Liver (tissue), 9 donors: ENCODE data around the gene ZBED3. TPM values are rescaled to one million over a fixed set of nuclear protein-coding genes. Genes with fewer than 3 reads are reported as not detected.

Source experiments
- DNase-seq: peaks from one replicate; pipeline ENCODE4 v3.0.0-alpha.2; 2017; ENCODE audit warnings: low spot score
- H3K27ac ChIP-seq, 2 donors: one replicate each; pipeline ENCODE4 v1.7.0; 2013; ENCODE audit warnings: inconsistent platforms in 2 of 2, low read length in 2 of 2, control low read depth in 1 of 2, low read depth in 1 of 2, mild to moderate bottlenecking in 1 of 2
- H3K27me3 ChIP-seq, 4 donors: one replicate each; pipeline versions ENCODE4 v1.6.1 to v1.7.0; 2013; ENCODE audit warnings: low read length in 3 of 4, inconsistent platforms in 1 of 4, mild to moderate bottlenecking in 1 of 4, moderate library complexity in 1 of 4; ENCODE audit not compliant: control insufficient read depth in 4 of 4, insufficient read depth in 4 of 4
- H3K36me3 ChIP-seq, 4 donors: one replicate each; pipeline versions ENCODE4 v1.6.1 to v1.7.0; 2013; ENCODE audit warnings: low read length in 3 of 4, mild to moderate bottlenecking in 3 of 4, low read depth in 1 of 4, moderate library complexity in 1 of 4; ENCODE audit not compliant: control insufficient read depth in 4 of 4, insufficient read depth in 3 of 4
- H3K4me1 ChIP-seq, 4 donors: one replicate each; pipeline versions ENCODE4 v1.6.1 to v1.7.0; 2013; ENCODE audit warnings: low read length in 3 of 4, mild to moderate bottlenecking in 3 of 4, moderate library complexity in 1 of 4; ENCODE audit not compliant: control insufficient read depth in 4 of 4, insufficient read depth in 4 of 4
- H3K4me3 ChIP-seq, 3 donors: one replicate each; pipeline versions ENCODE4 v1.6.1 to v1.7.0; 2013; ENCODE audit warnings: low read length in 3 of 3, control low read depth in 1 of 3, low read depth in 1 of 3, mild to moderate bottlenecking in 1 of 3
- H3K9ac ChIP-seq, 2 donors: one replicate each; pipeline ENCODE4 v1.7.0; 2013; ENCODE audit warnings: low read length in 2 of 2, mild to moderate bottlenecking in 2 of 2, moderate library complexity in 2 of 2, control low read depth in 1 of 2, low read depth in 1 of 2
- H3K9me3 ChIP-seq, 4 donors: one replicate each; pipeline versions ENCODE4 v1.6.1 to v1.7.0; 2013; ENCODE audit warnings: low read length in 3 of 4; ENCODE audit not compliant: control insufficient read depth in 4 of 4
- CTCF ChIP-seq: fragments of 150-350 bp; IDR thresholded peaks from 2 replicates; pipeline ENCODE4 v1.5.1; 2017; ENCODE audit warnings: improper control_type of control experiment, low read depth, low read length; ENCODE audit not compliant: missing input control
- EGR1 ChIP-seq, 2 donors: IDR thresholded peaks; 2 replicates each; pipeline ENCODE4 v1.6.1; 2016 to 2018; ENCODE audit warnings: antibody characterized with exemption in 2 of 2, low read depth in 2 of 2
- FOXA1 ChIP-seq: IDR thresholded peaks from 2 replicates; pipeline ENCODE4 v1.6.1; 2016; ENCODE audit warnings: antibody characterized with exemption
- FOXA2 ChIP-seq: IDR thresholded peaks from 2 replicates; pipeline ENCODE4 v1.6.1; 2016; ENCODE audit warnings: antibody characterized with exemption
- GABPA ChIP-seq, 2 donors: IDR thresholded peaks in 1 of 2; conservative IDR thresholded peaks in 1 of 2; 2 replicates each; pipeline ENCODE4 v1.6.1; 2016; ENCODE audit warnings: antibody characterized with exemption in 2 of 2, mild to moderate bottlenecking in 1 of 2, moderate library complexity in 1 of 2
- HNF4A ChIP-seq, 2 donors: conservative IDR thresholded peaks; 2 replicates each; pipeline ENCODE4 v1.6.1; 2016; ENCODE audit warnings: antibody characterized with exemption in 2 of 2, mild to moderate bottlenecking in 2 of 2
- HNF4G ChIP-seq: IDR thresholded peaks from 2 replicates; pipeline ENCODE4 v1.6.1; 2016; ENCODE audit warnings: antibody characterized with exemption
- JUND ChIP-seq, 2 donors: IDR thresholded peaks; 2 replicates each; pipeline ENCODE4 v1.6.1; 2016; ENCODE audit warnings: antibody characterized with exemption in 2 of 2
- MAX ChIP-seq: IDR thresholded peaks from 2 replicates; pipeline ENCODE4 v1.6.1; 2016; ENCODE audit warnings: antibody characterized with exemption
- NR2F2 ChIP-seq: IDR thresholded peaks from 2 replicates; pipeline ENCODE4 v1.6.1; 2016; ENCODE audit warnings: antibody characterized with exemption
- RAD21 ChIP-seq, 2 donors: IDR thresholded peaks; 2 replicates each; pipeline ENCODE4 v1.6.1; 2016; ENCODE audit warnings: antibody characterized with exemption in 2 of 2, mild to moderate bottlenecking in 2 of 2
- RXRA ChIP-seq, 2 donors: IDR thresholded peaks; 2 replicates each; pipeline ENCODE4 v1.6.1; 2017 to 2018; ENCODE audit warnings: antibody characterized with exemption in 2 of 2, mild to moderate bottlenecking in 1 of 2
- SP1 ChIP-seq: IDR thresholded peaks from 2 replicates; pipeline ENCODE4 v1.6.1; 2018; ENCODE audit warnings: antibody characterized with exemption, mild to moderate bottlenecking
- TAF1 ChIP-seq: conservative IDR thresholded peaks from 2 replicates; pipeline ENCODE4 v1.6.1; 2016; ENCODE audit warnings: antibody characterized with exemption, mild to moderate bottlenecking
- YY1 ChIP-seq: IDR thresholded peaks from 2 replicates; pipeline ENCODE4 v1.6.1; 2016; ENCODE audit warnings: antibody characterized with exemption, mild to moderate bottlenecking
- ZBTB33 ChIP-seq: IDR thresholded peaks from 2 replicates; pipeline ENCODE4 v1.6.1; 2016; ENCODE audit warnings: antibody characterized with exemption
- WGBS: extraction: QIAGEN DNeasy Blood & Tissue Kit; methylation state at CpG from one replicate; pipeline ENCODE4 v1.1.7; 2013; 5-methylcytosine and 5-hydroxymethylcytosine counted together
- polyA plus RNA-seq, 2 donors: library from polyadenylated mRNA; stranded (reverse) in 1 of 2; unstranded in 1 of 2; fragments of 200-250 nt in 1 of 2; fragments of >200 nt in 1 of 2; fragmentation: Nextera tagmentation in 1 of 2; extraction: Ambion mirVana in 1 of 2; gene quantifications; one replicate each; pipeline versions ENCODE4 v1.2.1 to v1.2.3, GENCODE V29; 2013 to 2015
- total RNA-seq, 2 donors: library from RNA; depleted of rRNA; stranded (reverse); fragments of >200 nt; gene quantifications; one replicate each; pipeline ENCODE4 v1.2.3, GENCODE V29; 2014
- TF ChIP-seq, protein P1 (sequence below): IDR thresholded peaks from 2 replicates; pipeline ENCODE4 v1.6.1; 2016; ENCODE audit warnings: antibody characterized with exemption
- TF ChIP-seq, protein P2 (sequence below): IDR thresholded peaks from 2 replicates; pipeline ENCODE4 v1.6.1; 2016; ENCODE audit warnings: antibody characterized with exemption, mild to moderate bottlenecking
- donor health status: healthy.
- donor health status: healthy.
- donor health status: healthy.
- donor health status: healthy.
- donor health status: healthy.

Gene ZBED3
- total and polyA plus RNA-seq, 4 donors, result 2.1 to 5.2 (median 4.0) TPM

DNA sequence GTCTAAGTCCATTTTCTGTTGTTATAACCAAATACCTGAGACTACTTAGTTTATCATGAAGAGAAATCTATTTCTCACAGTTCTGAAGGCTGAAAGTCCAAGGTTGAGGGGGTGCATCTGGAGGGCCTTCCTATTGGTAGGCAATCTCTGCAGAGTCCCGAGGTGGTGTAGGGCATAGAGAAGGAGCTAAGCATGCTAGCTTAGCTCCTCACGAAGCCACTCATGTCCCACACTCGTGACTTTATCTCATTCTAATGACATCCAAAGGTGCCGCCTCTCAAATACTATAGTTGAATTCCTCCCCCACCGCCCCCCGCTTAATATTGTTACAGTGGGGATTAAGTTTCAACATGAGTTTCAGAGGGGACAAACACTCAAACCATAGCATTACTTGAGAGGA lies 36.0 kb upstream of the ZBED3 start:
- TF ChIP-seq, protein P1, sequence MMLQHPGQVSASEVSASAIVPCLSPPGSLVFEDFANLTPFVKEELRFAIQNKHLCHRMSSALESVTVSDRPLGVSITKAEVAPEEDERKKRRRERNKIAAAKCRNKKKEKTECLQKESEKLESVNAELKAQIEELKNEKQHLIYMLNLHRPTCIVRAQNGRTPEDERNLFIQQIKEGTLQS, result no peak

GRCh38 chr5:77120706-77121105 lies 33.6 kb upstream of the ZBED3 start:
- 94% methylated on average over 2 of the region's 2 CpGs for WGBS
- TF ChIP-seq FOXA1 (no peak), TAF1 (no peak), FOXA2 (no peak), JUND (IDR thresholded peaks at IDR 0.05) (no peak), HNF4A (conservative IDR thresholded peaks at IDR 0.05) (no peak)
- H3K27ac ChIP-seq, result no peak overlapping the region
- H3K9ac ChIP-seq, result no peak overlapping the region
- DNase-seq, result no peak
- H3K36me3 ChIP-seq, result no peaks in the 10 kb centered on the region
- no peaks in the 10 kb centered on the region for H3K27me3 ChIP-seq
- no peaks in the 10 kb centered on the region for H3K4me1 ChIP-seq
- H3K9me3 ChIP-seq, result no peaks in the 10 kb centered on the region
- H3K4me3 ChIP-seq, result no peak overlapping the region

More for the DNA sequence above, 36.0 kb upstream of the ZBED3 start:
- Histone ChIP-seq H3K4me3 (no peak overlapping the region), H3K36me3 (no peaks in the 10 kb centered on the region), H3K27ac (no peak overlapping the region), H3K9me3 (no peaks in the 10 kb centered on the region), H3K4me1 (no peaks in the 10 kb centered on the region), H3K9ac (no peak overlapping the region), H3K27me3 (no peaks in the 10 kb centered on the region)
- WGBS, result 95% methylated on average over 6 of the region's 6 CpGs
- no peak for DNase-seq

DNA sequence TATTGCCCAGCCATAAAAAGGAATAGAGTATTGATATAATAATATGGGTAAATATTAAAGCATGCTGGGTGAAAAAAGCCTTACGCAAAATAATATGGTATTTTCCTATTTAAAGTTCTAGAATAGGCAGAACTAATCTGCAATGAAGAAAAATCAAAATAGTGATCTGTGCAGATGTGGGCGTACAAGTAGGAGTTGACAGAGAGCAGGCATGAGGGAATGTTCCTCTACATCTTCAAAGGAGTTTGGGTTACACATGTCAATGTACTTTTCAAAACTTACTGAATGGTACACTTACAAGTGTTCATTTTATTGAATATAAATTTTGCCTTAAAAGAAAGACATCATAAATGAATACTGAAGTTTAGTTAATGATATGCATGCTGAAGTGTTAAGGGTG lies 33.0 kb upstream of the ZBED3 start:
- no peaks in the 10 kb centered on the region for H3K36me3 ChIP-seq
- no peaks in the 10 kb centered on the region for H3K9me3 ChIP-seq
- H3K27ac ChIP-seq, result no peak overlapping the region
- no peak overlapping the region for H3K9ac ChIP-seq
- DNase-seq, result no peak
- H3K4me1 ChIP-seq, result no peaks in the 10 kb centered on the region
- TF ChIP-seq MAX (no peak), HNF4A (conservative IDR thresholded peaks at IDR 0.05) (no peak), YY1 (no peak), SP1 (no peak), ZBTB33 (no peak), RXRA (IDR thresholded peaks at IDR 0.05) (no peak), CTCF (no peak), TAF1 (no peak), GABPA (IDR thresholded peaks at IDR 0.05 in 1 of 2, conservative IDR thresholded peaks at IDR 0.05 in 1 of 2) (no peak), FOXA1 (no peak), JUND (IDR thresholded peaks at IDR 0.05) (no peak), NR2F2 (no peak), FOXA2 (no peak), RAD21 (IDR thresholded peaks at IDR 0.05) (no peak), EGR1 (IDR thresholded peaks at IDR 0.05; ENCODE audit: low read depth in 2 of 2) (no peak), HNF4G (no peak)
- TF ChIP-seq, protein P2, sequence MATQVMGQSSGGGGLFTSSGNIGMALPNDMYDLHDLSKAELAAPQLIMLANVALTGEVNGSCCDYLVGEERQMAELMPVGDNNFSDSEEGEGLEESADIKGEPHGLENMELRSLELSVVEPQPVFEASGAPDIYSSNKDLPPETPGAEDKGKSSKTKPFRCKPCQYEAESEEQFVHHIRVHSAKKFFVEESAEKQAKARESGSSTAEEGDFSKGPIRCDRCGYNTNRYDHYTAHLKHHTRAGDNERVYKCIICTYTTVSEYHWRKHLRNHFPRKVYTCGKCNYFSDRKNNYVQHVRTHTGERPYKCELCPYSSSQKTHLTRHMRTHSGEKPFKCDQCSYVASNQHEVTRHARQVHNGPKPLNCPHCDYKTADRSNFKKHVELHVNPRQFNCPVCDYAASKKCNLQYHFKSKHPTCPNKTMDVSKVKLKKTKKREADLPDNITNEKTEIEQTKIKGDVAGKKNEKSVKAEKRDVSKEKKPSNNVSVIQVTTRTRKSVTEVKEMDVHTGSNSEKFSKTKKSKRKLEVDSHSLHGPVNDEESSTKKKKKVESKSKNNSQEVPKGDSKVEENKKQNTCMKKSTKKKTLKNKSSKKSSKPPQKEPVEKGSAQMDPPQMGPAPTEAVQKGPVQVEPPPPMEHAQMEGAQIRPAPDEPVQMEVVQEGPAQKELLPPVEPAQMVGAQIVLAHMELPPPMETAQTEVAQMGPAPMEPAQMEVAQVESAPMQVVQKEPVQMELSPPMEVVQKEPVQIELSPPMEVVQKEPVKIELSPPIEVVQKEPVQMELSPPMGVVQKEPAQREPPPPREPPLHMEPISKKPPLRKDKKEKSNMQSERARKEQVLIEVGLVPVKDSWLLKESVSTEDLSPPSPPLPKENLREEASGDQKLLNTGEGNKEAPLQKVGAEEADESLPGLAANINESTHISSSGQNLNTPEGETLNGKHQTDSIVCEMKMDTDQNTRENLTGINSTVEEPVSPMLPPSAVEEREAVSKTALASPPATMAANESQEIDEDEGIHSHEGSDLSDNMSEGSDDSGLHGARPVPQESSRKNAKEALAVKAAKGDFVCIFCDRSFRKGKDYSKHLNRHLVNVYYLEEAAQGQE, result no peak
- TF ChIP-seq, protein P1, result no peak
- H3K4me3 ChIP-seq, result no peak overlapping the region
- no peaks in the 10 kb centered on the region for H3K27me3 ChIP-seq
- 99% methylated on average over 2 of the region's 2 CpGs for WGBS
